SK-N-SH (cell line): ENCODE measurements around the gene C9orf72. TPM values are rescaled to one million over a fixed set of nuclear protein-coding genes. Genes with fewer than 3 reads are reported as not detected.

Experiments
- CTCF ChIA-PET: fragments of 300-600, 350-600 bp; formaldehyde crosslinking; extraction: SDS; loops from one replicate; lab custom pipeline; 2021; lab: Yijun Ruan, JAX
- POLR2A ChIA-PET: fragments of 350-600 bp; sonication (Branson Sonifier 250); formaldehyde crosslinking; extraction: SDS; loops from one replicate; lab custom pipeline; 2020; ENCODE audit warnings: antibody characterized with exemption, inconsistent platforms; lab: Yijun Ruan, JAX
- DNase-seq: peaks from one replicate; pipeline ENCODE4 v3.0.0; 2012
- H2AFZ ChIP-seq: fragments of 200-600 bp; sonication (generic); 2 replicates; pipeline ENCODE4 v1.8.1; 2016; ENCODE audit warnings: antibody characterized with exemption, mild to moderate bottlenecking, low read depth
- H3F3A ChIP-seq: fragments of 200-600 bp; sonication (generic); replicated peaks from 2 replicates; pipeline ENCODE3; 2016; ENCODE audit warnings: antibody characterized with exemption, mild to moderate bottlenecking; ENCODE audit not compliant: insufficient read depth
- H3K27ac ChIP-seq, 2 experiments: fragments of 200-500 bp in 1 of 2; fragments of 200-600 bp in 1 of 2; sonication (Bioruptor generic) in 1 of 2; sonication (generic), shearing (Covaris generic) in 1 of 2; 2 replicates each; pipeline versions ENCODE4 v1.5.1 to v1.6.1; 2014 to 2016; ENCODE audit warnings: low read depth in 2 of 2, inconsistent platforms in 1 of 2, low read length in 1 of 2, mild to moderate bottlenecking in 1 of 2, mixed read lengths in 1 of 2
- H3K27me3 ChIP-seq: fragments of 200-600 bp; sonication (generic), shearing (Covaris generic); 2 replicates; pipeline ENCODE4 v1.6.1; 2016; ENCODE audit warnings: mixed run types; ENCODE audit not compliant: insufficient read depth
- H3K36me3 ChIP-seq, 2 experiments: fragments of 200-500 bp in 1 of 2; fragments of 200-600 bp in 1 of 2; sonication (Bioruptor generic) in 1 of 2; sonication (generic) in 1 of 2; replicated peaks in 1 of 2; 2 replicates each; pipeline versions ENCODE3 to v1.5.1; 2014 to 2016; ENCODE audit warnings: low read length in 1 of 2, mild to moderate bottlenecking in 1 of 2; ENCODE audit not compliant: insufficient read depth in 2 of 2, control insufficient read depth in 1 of 2
- H3K4me1 ChIP-seq, 2 experiments: fragments of 200-500 bp in 1 of 2; fragments of 200-600 bp in 1 of 2; sonication (Bioruptor generic) in 1 of 2; sonication (generic), shearing (Covaris generic) in 1 of 2; 2 replicates each; pipeline versions ENCODE4 v1.5.1 to v1.6.1; 2014 to 2016; ENCODE audit warnings: low read depth in 1 of 2, low read length in 1 of 2, mixed run types in 1 of 2; ENCODE audit not compliant: insufficient read depth in 2 of 2, control insufficient read depth in 1 of 2
- H3K4me2 ChIP-seq: fragments of 200-600 bp; sonication (generic), shearing (Covaris generic); 2 replicates; pipeline ENCODE4 v1.6.1; 2017; ENCODE audit warnings: mixed run types
- H3K4me3 ChIP-seq, 2 experiments: fragments of 200-500 bp in 1 of 2; fragments of 200-600 bp in 1 of 2; sonication (Bioruptor generic) in 1 of 2; sonication (generic), shearing (Covaris generic) in 1 of 2; 2 replicates each; pipeline versions ENCODE4 v1.5.1 to v1.8.1; 2014 to 2016; ENCODE audit warnings: low read depth in 2 of 2, inconsistent platforms in 1 of 2, low read length in 1 of 2, mild to moderate bottlenecking in 1 of 2, mixed read lengths in 1 of 2, moderate library complexity in 1 of 2
- H3K79me2 ChIP-seq: fragments of 200-600 bp; sonication (generic); 2 replicates; pipeline ENCODE4 v1.8.1; 2017; ENCODE audit warnings: mild to moderate bottlenecking; ENCODE audit not compliant: insufficient read depth
- H3K9ac ChIP-seq: fragments of 200-600 bp; sonication (generic); 2 replicates; pipeline ENCODE4 v1.6.1; 2017; ENCODE audit warnings: mixed run types
- H3K9me2 ChIP-seq: fragments of 200-600 bp; sonication (generic); 2 replicates; pipeline ENCODE4 v1.6.1; 2017; ENCODE audit warnings: mixed run types
- H3K9me3 ChIP-seq: fragments of 200-600 bp; sonication (generic); 2 replicates; pipeline ENCODE4 v1.6.1; 2017; ENCODE audit warnings: mixed run types, mild to moderate bottlenecking, moderate library complexity
- H4K20me1 ChIP-seq: fragments of 200-600 bp; sonication (generic); 2 replicates; pipeline ENCODE4 v1.6.1; 2017; ENCODE audit warnings: mild to moderate bottlenecking, mixed run types; ENCODE audit not compliant: insufficient read depth
- CHD2 ChIP-seq: fragments of 150-350 bp; IDR thresholded peaks from 2 replicates; pipeline ENCODE4 v1.6.1; 2018; ENCODE audit warnings: low read length; ENCODE audit not compliant: partially characterized antibody
- ELF1 ChIP-seq: IDR thresholded peaks from 2 replicates; pipeline ENCODE4 v1.4.0; 2012
- EP300 ChIP-seq, 2 experiments: IDR thresholded peaks; 2 replicates each; pipeline versions ENCODE4 v1.4.0 to v1.6.1; 2012; ENCODE audit warnings: borderline replicate concordance in 1 of 2, low read depth in 1 of 2, low read length in 1 of 2
- FOXJ3 ChIP-seq: sonication (generic); formaldehyde crosslinking; IDR thresholded peaks from 2 replicates; pipeline ENCODE4 v1.5.1; 2020; ENCODE audit warnings: mild to moderate bottlenecking, missing genetic modification reagents
- GATA2 ChIP-seq: sonication (generic); formaldehyde crosslinking; IDR thresholded peaks from 2 replicates; pipeline ENCODE4 v1.5.0; 2020; ENCODE audit warnings: mild to moderate bottlenecking, missing genetic modification reagents
- RAD21 ChIP-seq: IDR thresholded peaks from 2 replicates; pipeline ENCODE4 v1.6.1; 2012; ENCODE audit warnings: mild to moderate bottlenecking, low read length
- REST ChIP-seq: IDR thresholded peaks from 2 replicates; pipeline ENCODE4 v1.6.1; 2012; ENCODE audit warnings: mild to moderate bottlenecking, low read depth, low read length, moderate library complexity
- SIN3A ChIP-seq: IDR thresholded peaks from 2 replicates; pipeline ENCODE4 v1.6.1; 2012; ENCODE audit warnings: low read depth, mild to moderate bottlenecking, low read length, moderate library complexity, borderline replicate concordance
- SMC3 ChIP-seq: IDR thresholded peaks from 2 replicates; pipeline ENCODE4 v1.6.1; 2012; ENCODE audit warnings: low read depth, low read length, improper control_type of control experiment
- TAF1 ChIP-seq: IDR thresholded peaks from 2 replicates; pipeline ENCODE4 v1.6.1; 2012; ENCODE audit warnings: low read depth, mild to moderate bottlenecking, low read length, moderate library complexity, borderline replicate concordance
- TCF12 ChIP-seq: IDR thresholded peaks from 2 replicates; pipeline ENCODE4 v1.4.0; 2012
- TEAD4 ChIP-seq: IDR thresholded peaks from 2 replicates; pipeline ENCODE4 v1.4.0; 2012; ENCODE audit warnings: mild to moderate bottlenecking, borderline replicate concordance; ENCODE audit not compliant: insufficient read depth
- YY1 ChIP-seq: IDR thresholded peaks from 2 replicates; pipeline ENCODE4 v1.4.0; 2012; ENCODE audit warnings: low read depth, mild to moderate bottlenecking
- ZBTB33 ChIP-seq: IDR thresholded peaks from 2 replicates; pipeline ENCODE4 v1.4.0; 2012; ENCODE audit warnings: low read depth, borderline replicate concordance
- WGBS: methylation state at CpG from one replicate; pipeline ENCODE4 v1.1.6; 2017; ENCODE audit warnings: low lambda C conversion rate; 5-methylcytosine and 5-hydroxymethylcytosine counted together
- polyA plus RNA-seq, 3 experiments: library from polyadenylated mRNA; depleted of rRNA; stranded (reverse); fragments of >200 nt; gene quantifications; 2 replicates each; pipeline ENCODE4 v1.2.3, GENCODE V29; 2012

Gene C9orf72
- polyA plus RNA-seq, 1 of the 3 experiments (the other 2 are of a cell fraction): 4.0 TPM

DNA sequence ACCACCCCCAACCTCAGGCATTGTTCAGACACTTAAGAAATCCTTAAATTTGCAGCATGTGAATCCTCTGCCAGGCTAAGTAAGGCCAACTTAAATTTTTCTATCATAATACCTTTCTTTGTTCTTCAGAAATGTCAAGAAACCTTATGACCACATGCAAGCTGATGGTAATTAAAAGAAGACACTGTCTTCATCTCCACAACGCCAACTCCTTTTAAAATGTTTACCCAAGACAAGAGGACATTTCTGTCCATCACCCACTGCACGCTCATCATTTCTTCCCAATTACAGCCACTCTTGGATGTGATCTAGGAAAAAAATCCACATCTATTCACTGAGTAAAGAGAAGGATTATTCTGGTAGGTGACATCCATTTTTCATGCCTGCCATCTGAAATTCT lies 55.3 kb downstream of the C9orf72 start (continued):
- no peak for TF ChIP-seq REST
- no peak for TF ChIP-seq CHD2
- no peak for TF ChIP-seq YY1
- no peak for TF ChIP-seq SMC3
- no peak for TF ChIP-seq TEAD4

GRCh38 chr9:27514551-27514950 lies 58.7 kb downstream of the C9orf72 start:
- Histone ChIP-seq H3K4me2 (no peak overlapping the region), H3K9me3 (no peaks in the 10 kb centered on the region), H3K79me2 (no peaks in the 10 kb centered on the region), H3K27ac (no peak overlapping the region), H2AFZ (no peak overlapping the region), H3K4me3 (no peak overlapping the region), H3K27me3 (no peaks in the 10 kb centered on the region), H3K4me1 (no peaks in the 10 kb centered on the region; a peak in 1 of 4 replicates), H3K9ac (no peak overlapping the region), H3K9me2 (no peaks in the 10 kb centered on the region), H3K36me3 (no peaks in the 10 kb centered on the region), H4K20me1 (no peaks in the 10 kb centered on the region), H3F3A (peaks cover 2% of the 10 kb centered on the region)
- CTCF ChIA-PET: interaction anchor here (3.1 kb wide), 1 partner anchor 15 kb away, joined by 13 read pairs; the partner anchor contains the start of gene MOB3B
- DNase-seq: no peak
- WGBS: 100% methylated on average over 2 of the region's 2 CpGs
- POLR2A ChIA-PET: no interaction called here
- TF ChIP-seq FOXJ3 (no peak), SIN3A (no peak), GATA2 (CRISPR knock-in tag) (no peak)

DNA sequence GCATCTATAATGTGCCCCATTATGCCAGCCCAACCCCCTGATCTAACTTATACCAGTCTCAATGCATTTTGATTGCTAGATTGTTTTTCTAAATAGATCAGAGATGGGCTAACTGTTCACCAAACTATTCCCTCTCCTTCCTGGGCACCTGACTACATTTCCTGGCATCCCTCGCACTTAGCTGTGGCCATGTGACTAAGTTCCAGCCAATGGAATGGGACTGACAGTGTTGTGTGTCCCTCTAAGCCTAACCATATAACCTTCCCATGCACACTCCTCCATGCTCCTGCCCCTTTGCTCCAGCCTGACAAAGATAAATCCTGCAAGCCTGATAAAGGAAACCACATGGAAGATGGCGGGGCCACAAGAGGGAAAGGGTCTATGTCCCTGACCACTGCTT lies 61.5 kb downstream of the C9orf72 start:
- TF ChIP-seq TAF1 (no peak), RAD21 (no peak), ELF1 (no peak), REST (no peak), EP300 (IDR thresholded peaks at IDR 0.05; ENCODE audit: borderline replicate concordance in 1 of 2, low read depth in 1 of 2, low read length in 1 of 2) (no peak), TCF12 (no peak), ZBTB33 (no peak)
- no peaks in the 10 kb centered on the region for H3K79me2 ChIP-seq
- H3K9ac ChIP-seq: no peak overlapping the region
- no peaks in the 10 kb centered on the region for H3K27me3 ChIP-seq
- H3K9me3 ChIP-seq: no peaks in the 10 kb centered on the region
- H3K27ac ChIP-seq: no peak overlapping the region
- DNase-seq: no peak
- no peaks in the 10 kb centered on the region; a peak in 1 of 4 replicates for H3K4me1 ChIP-seq
- no peak overlapping the region for H2AFZ ChIP-seq
- ChIA-PET CTCF (no interaction called here), POLR2A (no interaction called here)
- no peaks in the 10 kb centered on the region for H3K9me2 ChIP-seq
- 97% methylated on average over 2 of the region's 2 CpGs for WGBS
- H3K4me2 ChIP-seq: no peak overlapping the region
- no peaks in the 10 kb centered on the region for H4K20me1 ChIP-seq
- H3K4me3 ChIP-seq: no peak overlapping the region
- no peaks in the 10 kb centered on the region for H3K36me3 ChIP-seq
- no peaks in the 10 kb centered on the region for H3F3A ChIP-seq
